Gastroesophageal sphincter (tissue), 4 donors: ENCODE data around the gene XRCC4. TPM values are rescaled to one million over a fixed set of nuclear protein-coding genes. Genes with fewer than 3 reads are reported as not detected.
"Not testable (repeated sequence)": the region's sequence is repeated elsewhere in the genome, so short reads cannot be mapped to it uniquely, and the experiment has no call there.

ENCODE experiments used
- ATAC-seq: fragments of 150-250 bp; one replicate; pipeline ENCODE4 v1.9.1; 2016; ENCODE audit warnings: mild to moderate bottlenecking, moderate library complexity
- H3K27ac ChIP-seq, 4 donors: fragments of 200-600 bp; sonication (generic) in 3 of 4; 1 replicate in 3 of 4; 2 replicates in 1 of 4; pipeline ENCODE4 v1.5.1; 2016 to 2019
- H3K27me3 ChIP-seq: fragments of 200-600 bp; sonication (generic); one replicate; pipeline ENCODE4 v1.5.1; 2019
- H3K36me3 ChIP-seq, 2 donors: fragments of 200-600 bp; sonication (generic); one replicate each; pipeline ENCODE4 v1.5.1; 2019; ENCODE audit warnings: control low read depth in 1 of 2
- H3K4me1 ChIP-seq, 3 donors: fragments of 200-600 bp; sonication (generic); 1 replicate in 2 of 3; 2 replicates in 1 of 3; pipeline ENCODE4 v1.5.1; 2016 to 2019; ENCODE audit warnings: control low read depth in 2 of 3
- H3K4me3 ChIP-seq, 2 donors: fragments of 200-600 bp; sonication (generic); one replicate each; pipeline ENCODE4 v1.5.1; 2019; ENCODE audit warnings: mild to moderate bottlenecking in 1 of 2, moderate library complexity in 1 of 2
- H3K9me3 ChIP-seq, 3 donors: fragments of 200-600 bp; sonication (generic); one replicate each; pipeline ENCODE4 v1.5.1; 2017 to 2019; ENCODE audit warnings: control low read depth in 2 of 3
- CTCF ChIP-seq, 4 experiments: fragments of 200-600 bp in 2 of 4; fragments of 450-650 bp in 2 of 4; sonication (generic) in 1 of 4; IDR thresholded peaks; one replicate each; pipeline ENCODE4 v1.5.1; 2017 to 2019; ENCODE audit warnings: antibody characterized with exemption in 4 of 4, mild to moderate bottlenecking in 2 of 4, moderate library complexity in 2 of 4
- EP300 ChIP-seq: sonication (generic); formaldehyde crosslinking; IDR thresholded peaks from one replicate; pipeline ENCODE4 v1.6.1; 2017; ENCODE audit warnings: antibody characterized with exemption, mild to moderate bottlenecking
- POLR2A ChIP-seq, 2 donors: fragments of 450-650 bp; IDR thresholded peaks; one replicate each; pipeline ENCODE4 v1.6.1; 2017; ENCODE audit warnings: antibody characterized with exemption in 2 of 2, mild to moderate bottlenecking in 2 of 2, moderate library complexity in 1 of 2
- POLR2AphosphoS5 ChIP-seq: sonication (generic); formaldehyde crosslinking; IDR thresholded peaks from one replicate; pipeline ENCODE4 v1.6.1; 2017; ENCODE audit warnings: antibody characterized with exemption
- WGBS, 2 donors: methylation state at CpG; one replicate each; pipeline ENCODE4 v1.1.5; 2018; ENCODE audit warnings: low coverage in 1 of 2; 5-methylcytosine and 5-hydroxymethylcytosine counted together
- total RNA-seq, 4 donors: library from RNA; depleted of rRNA; stranded (reverse); fragments of >200 nt; gene quantifications; one replicate each; pipeline ENCODE4 v1.1.0, GENCODE V29; 2016

The XRCC4 gene
- total RNA-seq, 4 donors from 2014 or later: 3.7 to 9.3 (median 5.4) TPM

- H3K27ac ChIP-seq: no peak overlapping the region
- ATAC-seq: no peak
- no peak overlapping the region for H3K4me3 ChIP-seq
- no peaks in the 10 kb centered on the region for H3K27me3 ChIP-seq
- H3K4me1 ChIP-seq: no peaks in the 10 kb centered on the region
- TF ChIP-seq CTCF (IDR thresholded peaks at IDR 0.05): no peak
- no peak for TF ChIP-seq POLR2A (IDR thresholded peaks at IDR 0.05)
- TF ChIP-seq POLR2AphosphoS5: no peak
- no peak for TF ChIP-seq EP300
- peaks cover 0 to 29% of the 10 kb centered on the region in 2 donors for H3K36me3 ChIP-seq
- no peaks in the 10 kb centered on the region for H3K9me3 ChIP-seq
- 87 to 94% methylated on average over 3 to 4 of the region's 4 CpGs for whole genome bisulfite sequencing, 2 donors
Measured at GRCh38 chr5:83050723-83051340, 26.5 kb upstream of the XRCC4 start.

GRCh38 chr5:83055166-83055565 lies 22.2 kb upstream of the XRCC4 start:
- H3K27ac ChIP-seq: no peak overlapping the region
- no peak for ATAC-seq

GRCh38 chr5:83058726-83059125 lies 18.6 kb upstream of the XRCC4 start:
- no peaks in the 10 kb centered on the region for H3K9me3 ChIP-seq
- no peak overlapping the region for H3K27ac ChIP-seq
- peaks cover 0 to 3% (median 0%) of the 10 kb centered on the region in 3 donors for H3K4me1 ChIP-seq
- H3K36me3 ChIP-seq: peaks cover 0 to 35% of the 10 kb centered on the region in 2 donors
- ATAC-seq: no peak
- TF ChIP-seq CTCF (IDR thresholded peaks at IDR 0.05) (no peak), POLR2AphosphoS5 (no peak), POLR2A (IDR thresholded peaks at IDR 0.05) (no peak), EP300 (no peak)
- H3K4me3 ChIP-seq: no peak overlapping the region
- no peaks in the 10 kb centered on the region for H3K27me3 ChIP-seq

More at GRCh38 chr5:83055166-83055565, 22.2 kb upstream of the XRCC4 start:
- Histone ChIP-seq H3K27me3 (no peaks in the 10 kb centered on the region), H3K36me3 (peaks cover 0 to 43% of the 10 kb centered on the region in 2 donors), H3K4me3 (no peak overlapping the region), H3K4me1 (peaks cover 0 to 3% (median 0%) of the 10 kb centered on the region in 3 donors), H3K9me3 (no peaks in the 10 kb centered on the region)
- TF ChIP-seq POLR2AphosphoS5: no peak
- no peak for TF ChIP-seq EP300
- TF ChIP-seq POLR2A (IDR thresholded peaks at IDR 0.05): no peak
- no peak for TF ChIP-seq CTCF (IDR thresholded peaks at IDR 0.05)
- 73 to 77% methylated on average over 2 of the region's 2 CpGs for WGBS, 2 donors

- no peak for ATAC-seq
- Histone ChIP-seq H3K27ac (no peak overlapping the region), H3K27me3 (no peaks in the 10 kb centered on the region), H3K4me1 (peaks cover 0 to 3% (median 0%) of the 10 kb centered on the region in 3 donors), H3K36me3 (peaks cover 0 to 39% of the 10 kb centered on the region in 2 donors), H3K4me3 (no peak overlapping the region), H3K9me3 (no peaks in the 10 kb centered on the region)
- WGBS, 2 donors: 51 to 64% methylated on average over 1 to 2 of the region's 2 CpGs
- TF ChIP-seq EP300 (no peak), POLR2A (IDR thresholded peaks at IDR 0.05) (no peak), CTCF (IDR thresholded peaks at IDR 0.05) (no peak), POLR2AphosphoS5 (no peak)
Measured at GRCh38 chr5:83059341-83059740, 18.0 kb upstream of the XRCC4 start.

GRCh38 chr5:83066548-83067110 lies 10.7 kb upstream of the XRCC4 start:
- Histone ChIP-seq H3K9me3 (no peaks in the 10 kb centered on the region), H3K36me3 (peaks cover 0 to 10% of the 10 kb centered on the region in 2 donors), H3K4me1 (peaks cover 0 to 21% (median 0%) of the 10 kb centered on the region in 3 donors), H3K27me3 (no peaks in the 10 kb centered on the region), H3K4me3 (no peak overlapping the region), H3K27ac (no peak overlapping the region)
- no peak for TF ChIP-seq POLR2AphosphoS5
- no peak for TF ChIP-seq POLR2A (IDR thresholded peaks at IDR 0.05)
- no peak for TF ChIP-seq EP300
- no peak for TF ChIP-seq CTCF (IDR thresholded peaks at IDR 0.05)
- WGBS, 2 donors: 96 to 100% methylated on average over 1 to 3 of the region's 3 CpGs
- ATAC-seq: no peak

- not testable (repeated sequence) for H3K4me3 ChIP-seq, H3K9me3 ChIP-seq, ATAC-seq, H3K27me3 ChIP-seq, H3K27ac ChIP-seq, H3K36me3 ChIP-seq
- peaks cover 0 to 28% (median 0%) of the 10 kb centered on the region in 3 donors for H3K4me1 ChIP-seq
- 95 to 100% methylated on average over 3 to 4 of the region's 4 CpGs for WGBS, 2 donors
Measured at GRCh38 chr5:83067377-83067776, 10.0 kb upstream of the XRCC4 start.
